DMS79 treated with DMSO at 0.1 percent for 48 hours (cell line): ENCODE data around the gene KIAA1958.

ENCODE experiments used
- DNase-seq: peaks from one replicate; lab custom pipeline; 2025; lab: John Stamatoyannopoulos, UW

Gene KIAA1958

DNA sequence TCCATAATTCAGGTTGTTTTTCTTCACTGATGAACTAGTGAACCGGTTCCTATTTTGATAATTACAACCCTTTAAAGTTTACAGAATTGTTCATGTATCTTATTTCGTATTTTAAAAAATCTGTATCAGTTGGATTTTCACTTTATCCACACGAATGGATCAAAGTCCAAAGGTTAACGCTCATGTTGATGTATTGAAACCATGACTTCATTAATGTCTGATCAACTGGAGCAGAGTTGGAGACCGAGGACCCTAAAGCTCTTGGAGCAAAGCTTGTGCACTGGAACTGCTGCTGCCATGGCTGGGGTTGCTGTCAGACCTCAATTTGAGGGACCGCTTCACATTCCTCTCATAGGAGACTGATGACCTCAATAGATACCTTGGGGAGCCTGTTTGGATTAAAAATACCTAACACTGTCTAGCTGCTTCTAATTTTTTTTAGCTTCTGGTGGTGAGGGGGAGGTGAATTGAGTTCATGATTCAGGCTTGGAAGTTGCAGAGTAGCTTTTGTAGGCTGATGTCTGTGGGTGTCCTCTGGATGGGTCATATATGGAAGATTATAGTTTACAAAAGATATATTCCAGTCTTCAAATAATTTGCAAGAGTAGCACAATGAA is 45.1 kb downstream of the KIAA1958 start:
- no peak for DNase-seq

DNA sequence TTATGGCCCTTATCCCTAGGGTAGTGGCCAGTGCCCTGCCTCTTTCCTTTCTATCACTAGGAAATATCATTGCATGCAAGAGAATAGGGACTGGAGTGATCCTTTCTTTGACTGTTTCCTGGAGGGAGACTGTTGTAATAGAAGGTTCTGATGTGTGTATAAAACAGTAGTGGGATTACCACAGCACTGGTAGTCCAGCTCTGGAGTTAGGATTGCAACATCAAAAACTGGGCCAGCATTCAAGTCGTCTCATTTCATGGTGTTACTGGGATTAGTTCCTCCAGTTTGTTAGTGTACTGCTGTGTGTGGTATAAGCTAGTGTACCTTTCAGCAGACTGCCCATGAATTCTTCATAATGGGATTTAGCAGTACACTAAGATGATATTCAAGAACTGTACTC is 45.8 kb downstream of the KIAA1958 start:
- DNase-seq: no peak

DNA sequence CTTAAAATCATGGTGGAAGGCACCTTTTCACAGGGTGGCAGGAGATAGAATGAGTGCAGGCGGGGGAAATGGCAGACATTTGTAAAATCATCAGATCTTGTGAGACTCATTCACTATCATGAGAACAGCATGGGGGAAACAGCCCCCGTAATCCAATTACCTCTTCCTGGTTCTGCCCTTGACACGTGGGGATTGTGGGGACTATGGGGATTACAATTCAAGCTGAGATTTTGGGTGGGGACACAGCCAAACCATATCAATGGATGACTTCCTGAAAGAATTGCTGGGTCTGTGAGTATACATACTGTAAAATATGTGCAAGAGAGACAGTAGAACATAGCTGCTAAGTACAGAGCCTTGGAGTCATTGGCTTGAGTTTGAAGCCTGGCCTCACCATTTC is 47.0 kb downstream of the KIAA1958 start:
- no peak for DNase-seq

DNA sequence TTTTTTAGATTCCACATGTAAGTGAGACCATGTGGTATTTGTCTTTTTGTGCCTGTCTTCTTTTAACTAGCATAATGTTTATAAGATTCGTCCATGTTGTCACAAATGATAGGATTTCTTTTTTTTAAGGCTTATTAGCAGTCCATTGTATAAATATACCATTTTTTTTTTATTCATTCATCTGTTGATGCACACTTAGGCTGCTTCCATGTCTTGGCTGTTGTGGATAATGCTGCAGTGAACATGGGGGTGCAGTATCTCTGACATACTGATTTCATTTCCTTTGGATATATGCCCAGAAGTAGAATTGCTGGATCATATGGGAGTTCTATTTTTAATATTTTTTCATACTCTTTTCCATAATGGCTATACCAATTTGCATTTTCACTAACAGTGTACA is 48.7 kb downstream of the KIAA1958 start:
- DNase-seq: no peak

DNA sequence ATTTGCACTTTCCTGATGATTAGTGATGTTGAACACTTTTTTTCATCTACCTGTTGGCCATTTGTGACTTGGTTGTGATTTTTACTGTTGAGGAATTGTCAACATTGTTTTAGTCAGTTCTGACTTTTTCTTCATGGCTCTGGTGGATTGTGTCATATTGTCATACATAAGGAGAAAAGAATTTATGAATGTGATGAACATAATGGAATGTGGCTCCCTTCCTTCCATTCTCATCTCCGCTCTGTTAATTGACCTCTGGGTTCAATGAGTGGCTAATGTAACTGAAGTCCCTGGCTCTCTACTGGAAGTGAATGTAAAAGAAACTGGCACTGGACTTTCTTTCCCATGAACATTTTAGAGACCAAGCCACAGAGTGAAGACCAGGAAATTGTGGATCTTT is 49.2 kb downstream of the KIAA1958 start:
- DNase-seq: no peak

DNA sequence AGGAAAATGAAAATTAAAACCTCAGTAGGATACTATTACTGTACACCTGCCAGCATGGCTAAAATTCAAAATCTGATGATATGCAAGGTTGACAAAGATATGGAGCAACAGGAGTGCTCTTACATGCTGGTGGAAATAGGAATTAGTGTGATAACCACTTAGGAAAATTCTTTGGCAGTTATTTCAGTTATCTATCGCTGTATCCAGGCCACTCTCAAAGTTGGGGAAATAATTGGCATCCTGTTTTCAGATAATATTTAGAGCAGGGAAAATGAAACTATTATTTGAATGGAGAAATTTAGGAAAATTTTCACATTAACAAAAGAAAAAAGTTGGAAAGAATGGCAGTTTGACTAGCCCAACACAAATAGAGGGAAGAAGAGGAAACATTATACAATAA is 50.9 kb downstream of the KIAA1958 start:
- no peak for DNase-seq

DNA sequence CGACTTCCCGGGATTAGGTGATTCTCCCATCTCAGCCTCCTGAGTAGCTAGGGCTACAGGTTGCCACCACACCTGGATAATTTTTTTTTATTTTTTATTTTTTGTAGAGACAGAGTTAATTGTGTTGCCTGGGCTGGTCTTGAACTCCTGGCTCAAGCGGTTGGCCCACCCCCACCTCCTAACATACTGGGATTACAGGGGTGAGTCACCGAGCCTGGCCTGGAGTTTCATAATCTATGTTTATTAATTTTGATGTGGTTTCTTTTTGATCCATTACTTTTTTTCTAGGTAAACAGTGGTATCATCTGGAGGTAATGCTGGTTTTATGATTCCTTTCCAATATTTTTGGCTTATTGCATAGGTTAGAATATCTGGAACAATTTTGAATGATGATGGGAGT is 54.2 kb downstream of the KIAA1958 start:
- no peak for DNase-seq

DNA sequence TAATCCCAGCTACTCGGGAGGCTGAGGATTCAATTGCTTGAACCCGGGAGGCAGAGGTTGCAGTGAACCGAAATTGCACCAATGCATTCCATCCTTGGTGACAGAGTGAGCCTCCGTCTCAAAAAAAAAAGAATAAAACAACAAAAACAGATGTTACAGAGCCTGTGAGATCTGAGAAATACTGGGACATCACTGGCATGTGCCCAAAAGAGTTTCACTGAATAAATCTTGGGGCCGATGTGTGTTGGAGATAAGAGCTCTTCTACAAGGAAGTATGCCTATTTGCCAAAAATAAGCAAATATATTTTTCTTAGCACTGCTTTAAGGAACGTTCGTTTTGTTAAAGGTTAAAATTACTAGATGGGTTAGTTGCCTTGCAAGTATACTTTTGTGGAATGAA is 55.1 kb downstream of the KIAA1958 start:
- DNase-seq: no peak

DNA sequence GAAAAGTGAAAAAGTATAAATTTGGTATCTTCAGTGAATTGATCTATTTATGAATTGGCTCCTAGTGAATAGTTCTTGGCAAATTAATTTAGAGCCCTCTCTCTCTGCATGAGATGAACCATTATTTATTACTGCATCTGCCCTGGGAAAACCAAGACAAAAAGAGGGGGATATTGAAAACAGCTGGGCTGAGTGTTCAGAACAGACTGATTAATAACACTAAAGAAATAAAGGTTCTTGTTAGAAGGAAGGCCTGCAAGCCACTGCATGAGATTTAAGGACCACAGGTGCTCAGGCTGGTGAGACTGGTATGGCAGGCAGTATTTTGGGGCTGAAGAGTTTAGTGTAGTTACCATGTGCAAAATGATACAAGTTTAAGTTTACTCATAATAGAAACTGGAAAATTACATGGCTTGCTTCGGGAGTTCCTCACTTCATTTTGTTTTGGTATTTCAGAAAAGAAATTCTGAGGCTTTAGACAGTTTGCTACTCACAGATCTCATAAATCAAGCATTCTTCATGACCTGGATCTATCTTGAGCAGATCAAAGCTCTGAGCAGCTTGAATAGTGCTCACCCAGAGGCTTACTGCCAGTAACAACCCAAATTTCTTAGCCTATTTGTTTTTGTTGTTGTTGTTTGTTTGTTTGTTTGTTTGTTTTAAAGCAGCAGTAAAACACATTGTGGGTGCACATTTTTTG is 56.1 kb downstream of the KIAA1958 start:
- no peak for DNase-seq

DNA sequence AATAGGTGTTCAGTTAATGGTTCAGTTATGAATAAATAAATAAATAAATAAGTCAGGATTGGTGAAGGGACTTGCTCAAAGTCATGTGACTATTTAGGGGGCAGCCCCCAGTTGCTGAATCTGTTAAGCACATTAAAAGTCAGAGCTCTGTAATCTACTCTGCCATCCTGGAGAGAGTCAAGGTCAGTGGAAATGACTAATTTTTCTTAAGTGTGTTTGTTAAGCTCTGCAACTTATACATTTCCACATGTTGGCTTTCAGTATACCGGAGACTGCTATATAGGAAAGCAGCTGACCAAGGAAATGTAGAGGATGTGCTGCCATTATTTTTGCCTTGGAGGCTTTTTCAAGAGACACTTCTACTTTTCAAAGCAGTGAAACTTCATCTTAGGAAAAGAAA is 57.9 kb downstream of the KIAA1958 start:
- no peak for DNase-seq

DNA sequence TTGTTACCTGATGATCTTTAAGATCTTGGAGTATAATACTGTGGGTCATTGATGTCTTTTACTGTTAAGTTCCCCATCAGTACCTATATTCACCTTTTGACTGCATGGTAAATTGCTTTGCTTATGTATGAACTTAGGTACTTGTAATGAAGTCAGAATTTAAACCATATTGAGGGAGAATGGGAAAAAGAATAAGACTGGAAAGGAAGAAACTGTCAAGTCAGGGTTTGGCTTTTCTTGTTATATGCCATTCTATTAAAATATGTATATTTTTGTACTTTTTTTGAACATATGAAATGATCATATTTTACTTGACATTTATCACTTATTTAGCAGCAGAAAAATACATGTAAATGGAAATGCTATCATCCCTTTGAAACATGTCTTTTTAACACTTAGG is 58.6 kb downstream of the KIAA1958 start:
- DNase-seq: no peak

DNA sequence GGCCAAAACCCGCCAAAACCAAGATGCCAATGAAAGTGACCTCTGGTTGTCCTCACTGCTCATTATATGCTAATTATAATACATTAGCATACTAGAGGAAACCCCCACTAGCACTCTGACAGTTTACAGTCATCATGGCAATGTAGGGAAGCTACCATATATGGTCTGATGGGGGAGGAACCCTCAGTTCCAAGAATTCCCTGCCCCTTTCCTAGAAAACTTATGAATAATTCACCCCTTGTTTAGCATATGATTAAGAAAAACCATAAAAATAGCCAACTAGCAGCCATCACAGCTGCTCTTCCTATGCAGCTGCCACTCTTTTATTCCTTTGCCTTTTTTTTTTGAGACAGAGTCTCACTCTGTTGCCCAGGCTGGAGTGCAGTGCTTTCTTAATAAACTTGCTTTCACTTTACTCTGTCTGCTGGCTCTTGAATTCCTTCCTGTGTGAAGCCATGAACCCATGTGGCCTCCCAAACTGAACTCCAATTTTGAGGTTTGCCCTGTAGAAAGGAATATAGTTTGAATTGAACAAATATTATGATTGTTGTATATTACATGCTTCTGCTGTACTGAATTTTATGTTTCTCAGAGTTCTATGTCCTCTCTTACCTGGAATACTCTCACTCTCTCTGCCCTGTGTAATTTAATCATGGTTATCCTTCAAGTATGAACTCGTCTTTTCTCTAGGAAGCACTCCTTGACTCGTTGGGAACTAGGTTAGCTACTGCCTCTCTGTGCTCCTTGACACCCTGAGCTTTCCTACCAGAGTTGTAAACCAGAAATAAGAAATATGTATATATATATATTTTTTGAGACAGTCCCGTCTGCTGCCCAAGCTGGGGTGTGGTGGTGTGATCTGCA is 59.8 kb downstream of the KIAA1958 start:
- DNase-seq: no peak

DNA sequence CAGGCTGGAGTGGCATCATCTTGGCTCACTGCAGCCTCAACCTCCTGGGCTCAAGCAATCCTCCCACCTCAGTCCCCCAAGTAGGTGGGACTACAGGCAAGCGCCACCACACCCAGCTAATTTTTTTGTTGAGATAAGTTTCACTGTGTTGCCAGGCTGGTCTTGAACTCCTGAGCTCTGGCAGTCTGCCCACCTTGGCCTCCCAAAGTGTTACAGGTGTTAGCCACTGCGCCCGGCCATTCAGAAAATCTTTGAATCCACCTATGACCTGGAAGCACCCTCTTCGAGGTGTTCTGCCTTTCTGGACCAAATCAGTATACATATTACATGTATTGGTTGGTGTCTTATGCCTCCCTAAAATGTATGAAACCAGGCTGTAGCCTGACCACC is 61.4 kb downstream of the KIAA1958 start:
- no peak for DNase-seq

DNA sequence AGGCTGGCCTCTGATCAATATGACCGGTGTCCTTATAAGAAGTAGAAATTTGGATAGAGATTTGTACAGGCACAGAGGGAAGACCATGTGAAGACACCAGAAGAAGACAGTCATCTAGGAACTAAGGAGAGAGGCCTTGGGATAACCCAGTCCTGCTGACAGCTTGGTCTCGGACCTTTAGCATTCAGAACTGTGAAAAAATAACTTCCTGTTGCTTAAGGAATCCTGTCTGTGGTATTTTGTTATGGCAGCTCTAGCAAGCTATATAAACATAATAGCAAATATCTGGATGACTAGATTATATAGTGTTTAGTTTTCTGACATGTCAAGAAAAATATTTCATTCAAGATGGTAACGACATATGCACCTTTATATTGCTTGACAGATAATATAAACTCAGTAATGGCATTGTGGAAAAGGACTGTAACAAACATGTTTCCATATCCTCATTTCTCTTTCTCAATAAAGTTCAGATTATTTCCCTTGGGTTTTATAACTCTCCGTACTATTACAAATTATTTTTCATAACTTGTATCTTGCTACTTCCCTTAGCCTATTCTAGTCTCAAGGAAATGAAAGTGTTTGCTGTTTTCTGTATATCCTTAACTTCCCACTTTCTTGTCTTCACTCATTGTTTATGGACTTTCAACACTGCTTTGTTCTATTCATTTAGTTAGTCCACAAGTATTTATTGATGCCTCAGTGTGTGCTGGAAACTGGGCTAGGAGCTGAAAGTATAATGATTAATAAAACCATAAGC is 62.4 kb downstream of the KIAA1958 start:
- no peak for DNase-seq

DNA sequence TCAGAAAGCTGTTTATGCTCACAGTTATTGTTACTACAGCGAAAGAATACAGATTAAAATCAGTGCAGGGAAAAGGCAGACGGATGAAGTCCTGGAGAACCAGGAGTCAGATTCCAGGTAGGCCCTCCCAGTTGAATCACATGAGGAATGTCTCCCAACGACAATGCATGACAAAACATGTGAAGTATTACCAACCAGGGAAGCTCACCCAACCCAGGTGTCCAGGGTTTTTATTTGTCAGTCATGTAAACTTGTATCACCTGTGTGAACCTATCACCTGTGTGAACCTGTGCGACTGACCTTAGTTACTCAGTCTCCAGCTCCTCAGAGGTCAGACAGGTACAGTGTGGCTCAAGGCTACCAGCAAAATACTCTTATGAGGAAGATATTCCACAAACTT is 63.9 kb downstream of the KIAA1958 start:
- no peak for DNase-seq

DNA sequence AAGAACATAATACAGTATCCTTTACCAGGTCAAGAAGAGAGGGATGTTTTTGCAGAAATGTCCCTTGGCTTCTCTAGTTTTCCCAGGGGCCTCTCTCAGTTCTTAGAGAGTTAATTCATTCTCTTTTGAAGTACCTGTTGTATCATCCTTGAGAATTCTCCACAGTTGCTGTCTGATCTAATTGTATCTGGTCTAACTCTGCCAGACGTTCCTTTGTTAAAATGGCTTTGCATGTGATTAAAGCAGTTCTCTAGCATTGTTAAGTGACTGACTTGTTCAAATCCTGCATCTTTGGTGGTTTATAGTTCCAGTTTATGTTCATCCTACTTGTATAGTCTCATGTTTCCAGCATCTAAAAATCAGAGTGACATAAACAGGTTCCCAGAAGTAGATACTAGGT is 65.0 kb downstream of the KIAA1958 start:
- no peak for DNase-seq

DNA sequence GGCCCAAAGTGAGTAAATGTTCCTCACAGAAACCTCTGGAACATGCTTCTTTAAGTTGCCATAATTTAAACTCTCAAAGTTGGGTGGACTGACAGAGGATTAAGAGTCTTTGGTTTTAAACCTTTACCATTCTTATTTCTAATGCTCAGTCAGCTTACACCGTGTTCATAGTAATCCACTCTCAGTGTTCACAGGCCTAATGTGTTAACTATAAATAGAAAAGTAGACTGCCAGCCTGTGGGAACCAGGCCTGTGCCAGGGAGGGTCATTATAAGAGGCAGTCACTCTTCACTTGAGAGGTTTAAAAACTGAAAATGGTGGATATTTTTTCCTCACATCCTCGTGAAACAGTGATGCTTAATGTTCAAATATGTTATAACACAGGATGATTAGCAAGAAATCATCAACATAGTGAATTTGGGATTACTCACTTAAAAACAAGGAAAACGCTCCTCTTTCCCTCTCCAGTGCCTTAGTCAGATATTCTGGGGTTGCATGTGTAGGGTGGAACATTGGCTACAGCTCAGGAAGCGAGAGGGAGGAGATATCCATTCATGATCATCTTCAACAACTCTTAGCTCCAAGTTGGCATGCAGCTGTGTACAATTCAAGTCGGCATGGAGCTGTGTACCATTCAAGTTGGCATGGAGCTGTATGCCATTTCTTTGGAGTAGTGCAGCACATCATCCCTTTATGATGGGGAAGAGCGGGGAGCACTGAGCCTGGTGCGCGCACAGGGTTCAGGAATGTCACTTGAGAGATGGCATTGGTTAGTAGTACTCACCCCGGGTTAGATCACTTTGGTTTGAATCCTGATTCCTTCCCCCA is 65.8 kb downstream of the KIAA1958 start:
- no peak for DNase-seq

DNA sequence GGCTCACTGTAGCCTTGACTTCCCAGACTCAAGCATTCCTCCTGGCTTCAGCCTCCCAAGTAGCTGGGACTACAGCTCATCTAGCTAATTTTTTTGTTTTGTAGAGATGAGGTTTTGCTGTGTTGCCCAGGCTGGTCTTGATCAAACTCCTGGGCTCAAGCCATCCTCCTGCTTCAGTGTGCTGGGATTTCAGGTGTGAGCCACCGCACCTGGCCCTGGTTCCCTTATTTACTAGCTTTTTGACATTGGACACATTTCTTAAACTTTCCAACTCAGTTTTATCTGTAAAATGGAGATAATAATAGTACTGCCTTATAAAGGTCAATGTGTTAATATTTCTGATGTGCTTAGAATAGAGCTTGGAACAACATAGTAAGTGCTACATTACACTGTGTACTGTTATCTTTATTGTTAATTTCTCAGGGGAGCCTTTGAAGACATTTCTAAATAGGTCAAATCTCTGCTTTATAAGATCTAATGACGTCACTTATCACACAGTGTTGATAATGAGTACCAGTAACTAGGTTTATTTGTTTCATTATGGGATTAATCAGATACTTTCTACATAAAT is 66.7 kb downstream of the KIAA1958 start:
- no peak for DNase-seq

DNA sequence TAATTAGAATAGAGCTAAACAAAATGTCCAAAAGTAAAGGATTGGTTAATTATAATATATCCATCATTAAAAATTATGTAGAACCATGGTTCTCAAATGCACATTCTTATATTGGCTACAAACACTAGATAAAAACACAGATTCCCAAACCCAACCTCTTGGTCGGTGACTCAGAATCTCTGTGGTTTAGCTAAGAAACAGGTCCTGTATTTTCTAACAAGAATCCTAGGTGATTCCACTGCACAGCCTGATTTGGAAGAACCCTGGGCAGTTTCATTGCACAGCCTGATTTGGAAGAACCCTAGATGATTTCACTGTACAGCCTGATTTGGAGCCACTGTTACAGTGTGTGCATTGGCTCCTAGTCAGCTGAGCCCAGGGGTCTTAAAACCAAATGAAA is 67.9 kb downstream of the KIAA1958 start:
- no peak for DNase-seq

DNA sequence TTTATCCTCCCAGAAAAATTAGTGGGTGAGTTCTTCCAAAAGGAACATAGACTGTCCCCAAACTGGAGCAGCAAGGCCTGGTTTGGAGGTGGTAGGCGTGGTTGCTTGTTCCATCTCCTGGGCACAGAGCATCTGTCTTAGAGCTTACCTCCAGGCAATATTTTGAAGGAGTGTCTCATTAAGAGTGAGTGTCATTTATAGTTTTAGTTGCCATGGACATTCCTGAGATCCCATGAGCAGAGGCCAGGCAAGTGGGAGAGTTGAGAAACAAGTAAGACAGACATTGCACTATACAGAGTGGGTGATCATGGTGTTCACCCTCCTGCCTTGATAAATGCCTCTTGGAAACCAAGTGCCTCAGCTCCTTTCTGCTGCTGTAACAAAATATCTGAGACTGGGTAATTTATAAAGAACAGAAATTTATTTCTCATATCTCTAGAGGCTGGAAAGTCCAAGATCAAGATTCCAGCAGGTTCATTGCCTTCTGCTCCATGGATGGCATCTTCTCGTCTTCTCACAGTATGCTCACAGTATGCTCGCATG is 68.5 kb downstream of the KIAA1958 start:
- DNase-seq: no peak
